A549 (cell line): ENCODE data around the gene OR2L3.

Source experiments
- CHD2 ChIP-seq: fragments of 150-350 bp; IDR thresholded peaks from 2 replicates; pipeline ENCODE4 v1.6.1; 2014; ENCODE audit warnings: low read length; ENCODE audit not compliant: partially characterized antibody
- ESRRA ChIP-seq: fragments of 150-350 bp; IDR thresholded peaks from 2 replicates; pipeline ENCODE4 v1.6.1; 2014; ENCODE audit warnings: mild to moderate bottlenecking, low read length, borderline replicate concordance
- KDM1A ChIP-seq: fragments of 200-600 bp; sonication (generic); IDR thresholded peaks from 2 replicates; pipeline ENCODE4 v1.6.1; 2016; ENCODE audit warnings: low read depth, mild to moderate bottlenecking
- POLR2A ChIP-seq: IDR thresholded peaks from 2 replicates; pipeline ENCODE4 v1.6.1; 2012; ENCODE audit warnings: mild to moderate bottlenecking, low read length
- RAD21 ChIP-seq, 2 experiments: fragments of >200 bp in 1 of 2; sonication (Bioruptor Twin) in 1 of 2; formaldehyde crosslinking in 1 of 2; IDR thresholded peaks in 1 of 2; conservative IDR thresholded peaks in 1 of 2; 2 replicates in 1 of 2; 3 replicates in 1 of 2; pipeline ENCODE4 v1.6.1; 2012 to 2018; ENCODE audit warnings: inconsistent platforms in 1 of 2
- RNF2 ChIP-seq: fragments of 200-600 bp; sonication (generic); IDR thresholded peaks from 2 replicates; pipeline ENCODE4 v1.6.1; 2016; ENCODE audit warnings: low read depth, mild to moderate bottlenecking, antibody characterized with exemption, moderate library complexity, borderline replicate concordance
- TF ChIP-seq, protein P1 (sequence below): fragments of >200 bp; sonication (Bioruptor Twin); formaldehyde crosslinking; IDR thresholded peaks from 2 replicates; pipeline ENCODE4 v1.6.1; 2016
- TF ChIP-seq, protein P2 (sequence below): IDR thresholded peaks from 2 replicates; pipeline ENCODE4 v1.6.1; 2012
- TF ChIP-seq, protein P3 (sequence below): fragments of >200 bp; sonication (Bioruptor Twin); formaldehyde crosslinking; IDR thresholded peaks from 3 replicates; pipeline ENCODE4 v1.5.1; 2016
- TF ChIP-seq, protein P4 (sequence below): fragments of 200-600 bp; sonication (generic); IDR thresholded peaks from 2 replicates; pipeline ENCODE4 v1.6.1; 2016; ENCODE audit warnings: antibody characterized with exemption, mild to moderate bottlenecking, moderate library complexity

DNA sequence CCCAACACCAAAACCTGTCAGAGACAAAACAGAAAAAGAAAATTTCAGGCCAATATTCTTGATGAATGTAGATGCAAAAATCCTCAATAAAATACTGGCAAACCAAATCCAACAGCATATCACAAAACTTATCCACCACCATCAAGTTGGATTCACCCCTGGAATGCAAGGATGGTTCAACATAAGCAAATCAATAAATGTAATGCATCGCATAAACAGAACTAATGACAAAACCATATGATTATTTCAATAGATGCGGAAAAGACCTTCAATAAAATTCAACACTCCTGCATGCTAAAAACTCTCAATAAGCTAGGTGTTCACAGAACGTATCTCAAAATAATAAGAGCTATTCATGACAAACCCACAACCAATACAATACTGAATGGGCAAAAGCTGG lies 37.0 kb upstream of the OR2L3 start:
- TF ChIP-seq POLR2A (no peak), RNF2 (no peak), ESRRA (no peak), RAD21 (conservative IDR thresholded peaks at IDR 0.05 in 1 of 2, IDR thresholded peaks at IDR 0.05 in 1 of 2) (no peak), KDM1A (no peak), CHD2 (no peak)
- TF ChIP-seq, protein P1, sequence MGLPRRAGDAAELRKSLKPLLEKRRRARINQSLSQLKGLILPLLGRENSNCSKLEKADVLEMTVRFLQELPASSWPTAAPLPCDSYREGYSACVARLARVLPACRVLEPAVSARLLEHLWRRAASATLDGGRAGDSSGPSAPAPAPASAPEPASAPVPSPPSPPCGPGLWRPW: no peak
- TF ChIP-seq, protein P2, sequence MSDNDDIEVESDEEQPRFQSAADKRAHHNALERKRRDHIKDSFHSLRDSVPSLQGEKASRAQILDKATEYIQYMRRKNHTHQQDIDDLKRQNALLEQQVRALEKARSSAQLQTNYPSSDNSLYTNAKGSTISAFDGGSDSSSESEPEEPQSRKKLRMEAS: no peak
- TF ChIP-seq, protein P3, sequence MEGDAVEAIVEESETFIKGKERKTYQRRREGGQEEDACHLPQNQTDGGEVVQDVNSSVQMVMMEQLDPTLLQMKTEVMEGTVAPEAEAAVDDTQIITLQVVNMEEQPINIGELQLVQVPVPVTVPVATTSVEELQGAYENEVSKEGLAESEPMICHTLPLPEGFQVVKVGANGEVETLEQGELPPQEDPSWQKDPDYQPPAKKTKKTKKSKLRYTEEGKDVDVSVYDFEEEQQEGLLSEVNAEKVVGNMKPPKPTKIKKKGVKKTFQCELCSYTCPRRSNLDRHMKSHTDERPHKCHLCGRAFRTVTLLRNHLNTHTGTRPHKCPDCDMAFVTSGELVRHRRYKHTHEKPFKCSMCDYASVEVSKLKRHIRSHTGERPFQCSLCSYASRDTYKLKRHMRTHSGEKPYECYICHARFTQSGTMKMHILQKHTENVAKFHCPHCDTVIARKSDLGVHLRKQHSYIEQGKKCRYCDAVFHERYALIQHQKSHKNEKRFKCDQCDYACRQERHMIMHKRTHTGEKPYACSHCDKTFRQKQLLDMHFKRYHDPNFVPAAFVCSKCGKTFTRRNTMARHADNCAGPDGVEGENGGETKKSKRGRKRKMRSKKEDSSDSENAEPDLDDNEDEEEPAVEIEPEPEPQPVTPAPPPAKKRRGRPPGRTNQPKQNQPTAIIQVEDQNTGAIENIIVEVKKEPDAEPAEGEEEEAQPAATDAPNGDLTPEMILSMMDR: no peak
- TF ChIP-seq, protein P4, sequence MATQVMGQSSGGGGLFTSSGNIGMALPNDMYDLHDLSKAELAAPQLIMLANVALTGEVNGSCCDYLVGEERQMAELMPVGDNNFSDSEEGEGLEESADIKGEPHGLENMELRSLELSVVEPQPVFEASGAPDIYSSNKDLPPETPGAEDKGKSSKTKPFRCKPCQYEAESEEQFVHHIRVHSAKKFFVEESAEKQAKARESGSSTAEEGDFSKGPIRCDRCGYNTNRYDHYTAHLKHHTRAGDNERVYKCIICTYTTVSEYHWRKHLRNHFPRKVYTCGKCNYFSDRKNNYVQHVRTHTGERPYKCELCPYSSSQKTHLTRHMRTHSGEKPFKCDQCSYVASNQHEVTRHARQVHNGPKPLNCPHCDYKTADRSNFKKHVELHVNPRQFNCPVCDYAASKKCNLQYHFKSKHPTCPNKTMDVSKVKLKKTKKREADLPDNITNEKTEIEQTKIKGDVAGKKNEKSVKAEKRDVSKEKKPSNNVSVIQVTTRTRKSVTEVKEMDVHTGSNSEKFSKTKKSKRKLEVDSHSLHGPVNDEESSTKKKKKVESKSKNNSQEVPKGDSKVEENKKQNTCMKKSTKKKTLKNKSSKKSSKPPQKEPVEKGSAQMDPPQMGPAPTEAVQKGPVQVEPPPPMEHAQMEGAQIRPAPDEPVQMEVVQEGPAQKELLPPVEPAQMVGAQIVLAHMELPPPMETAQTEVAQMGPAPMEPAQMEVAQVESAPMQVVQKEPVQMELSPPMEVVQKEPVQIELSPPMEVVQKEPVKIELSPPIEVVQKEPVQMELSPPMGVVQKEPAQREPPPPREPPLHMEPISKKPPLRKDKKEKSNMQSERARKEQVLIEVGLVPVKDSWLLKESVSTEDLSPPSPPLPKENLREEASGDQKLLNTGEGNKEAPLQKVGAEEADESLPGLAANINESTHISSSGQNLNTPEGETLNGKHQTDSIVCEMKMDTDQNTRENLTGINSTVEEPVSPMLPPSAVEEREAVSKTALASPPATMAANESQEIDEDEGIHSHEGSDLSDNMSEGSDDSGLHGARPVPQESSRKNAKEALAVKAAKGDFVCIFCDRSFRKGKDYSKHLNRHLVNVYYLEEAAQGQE: no peak
